A549 (cell line): ENCODE results near the gene ATAD1. TPM values are rescaled to one million over a fixed set of nuclear protein-coding genes. Genes with fewer than 3 reads are reported as not detected.
"Not testable (repeated sequence)": the region's sequence is repeated elsewhere in the genome, so short reads cannot be mapped to it uniquely, and the experiment has no call there.

Source experiments
- ATAC-seq, 2 experiments: fragments of 200-7000 bp in 1 of 2; fragments of >200 bp in 1 of 2; cut with Nextera tagmentation in 1 of 2; cut with Tn5 transposase in 1 of 2; 3 replicates each; pipeline versions ENCODE4 v1.8.0 to v1.9.1; 2018 to 2020; ENCODE audit warnings: mild to moderate bottlenecking in 1 of 2, moderate library complexity in 1 of 2
- CTCF ChIA-PET: fragments of 300-600 bp; sonication (Branson Sonifier 250); formaldehyde crosslinking; extraction: SDS; loops from one replicate; lab custom pipeline; 2021; ENCODE audit warnings: antibody characterized with exemption, inconsistent platforms; lab: Yijun Ruan, JAX
- POLR2A ChIA-PET: fragments of 350-600 bp; formaldehyde crosslinking; extraction: SDS; loops from one replicate; lab custom pipeline; 2021; ENCODE audit warnings: antibody characterized with exemption, inconsistent platforms; lab: Yijun Ruan, JAX
- DNase-seq, 2 experiments: peaks; one replicate each; pipeline versions ENCODE4 v3.0.0 to v3.0.0-alpha.2; 2011 to 2016; ENCODE audit warnings: low read depth in 1 of 2, low spot score in 1 of 2
- FAIRE-seq: peaks from 2 replicates; lab custom pipeline; 2011; peaks lifted over from hg19 to GRCh38; lab: Jason Lieb, UNC
- H3K27ac ChIP-seq, 2 experiments: fragments of >200 bp; sonication (Bioruptor Twin); formaldehyde crosslinking; 3 replicates each; pipeline ENCODE4 v1.5.1; 2016 to 2017
- H3K4me1 ChIP-seq: fragments of >200 bp; sonication (Bioruptor Twin); formaldehyde crosslinking; 3 replicates; pipeline ENCODE4 v1.6.1; 2016
- H3K4me2 ChIP-seq: fragments of >200 bp; sonication (Bioruptor Twin); formaldehyde crosslinking; 3 replicates; pipeline ENCODE4 v1.6.1; 2016
- H3K4me3 ChIP-seq: fragments of >200 bp; sonication (Bioruptor Twin); formaldehyde crosslinking; 3 replicates; pipeline ENCODE4 v1.5.1; 2016
- H3K9me3 ChIP-seq: fragments of >200 bp; sonication (Bioruptor Twin); formaldehyde crosslinking; 3 replicates; pipeline ENCODE4 v1.6.1; 2016
- BCL3 ChIP-seq: fragments of >200 bp; sonication (Bioruptor Twin); formaldehyde crosslinking; IDR thresholded peaks from 3 replicates; pipeline ENCODE4 v1.6.1; 2016
- CBX8 ChIP-seq: fragments of 200-600 bp; sonication (generic); IDR thresholded peaks from 2 replicates; pipeline ENCODE4 v1.6.1; 2016
- CEBPB ChIP-seq, 2 experiments: fragments of >200 bp in 1 of 2; sonication (Bioruptor Twin) in 1 of 2; formaldehyde crosslinking in 1 of 2; IDR thresholded peaks; 2 replicates each; pipeline ENCODE4 v1.6.1; 2012 to 2016
- CHD4 ChIP-seq: fragments of 200-600 bp; sonication (generic); IDR thresholded peaks from 2 replicates; pipeline ENCODE4 v1.6.1; 2016; ENCODE audit warnings: antibody characterized with exemption, mild to moderate bottlenecking, borderline replicate concordance
- EHF ChIP-seq: fragments of 250-450 bp; sonication (Bioruptor Pico); IDR thresholded peaks from 2 replicates; pipeline ENCODE4 v1.5.0; 2020; ENCODE audit warnings: mild to moderate bottlenecking
- EP300 ChIP-seq, 2 experiments: fragments of >200 bp; sonication (Bioruptor Twin); formaldehyde crosslinking; IDR thresholded peaks; 2 replicates in 1 of 2; 3 replicates in 1 of 2; pipeline ENCODE4 v1.6.1; 2016 to 2017
- FOSB ChIP-seq: fragments of 250-450 bp; sonication (Bioruptor Pico); IDR thresholded peaks from 2 replicates; pipeline ENCODE4 v1.5.0; 2020; ENCODE audit warnings: mild to moderate bottlenecking, moderate library complexity
- FOSL2 ChIP-seq, 2 experiments: fragments of 450-650 bp in 1 of 2; fragments of >200 bp in 1 of 2; sonication (Bioruptor Twin) in 1 of 2; formaldehyde crosslinking; IDR thresholded peaks; 2 replicates each; pipeline versions ENCODE4 v1.5.0 to v1.6.1; 2016 to 2020; ENCODE audit warnings: mild to moderate bottlenecking in 1 of 2, moderate library complexity in 1 of 2
- GATA3 ChIP-seq: IDR thresholded peaks from 2 replicates; pipeline ENCODE4 v1.6.1; 2012; ENCODE audit warnings: borderline replicate concordance
- HEYL ChIP-seq: fragments of 250-450 bp; sonication (Bioruptor Pico); IDR thresholded peaks from 2 replicates; pipeline ENCODE4 v1.8.0; 2021; ENCODE audit warnings: mild to moderate bottlenecking, moderate library complexity
- HOXB5 ChIP-seq: fragments of 250-450 bp; sonication (Bioruptor Pico); IDR thresholded peaks from 2 replicates; pipeline ENCODE4 v1.5.0; 2020; ENCODE audit warnings: mild to moderate bottlenecking, moderate library complexity
- JUN ChIP-seq, 2 experiments: fragments of >200 bp; sonication (Bioruptor Twin); formaldehyde crosslinking; IDR thresholded peaks; 2 replicates in 1 of 2; 3 replicates in 1 of 2; pipeline ENCODE4 v1.6.1; 2016 to 2017
- JUNB ChIP-seq: fragments of >200 bp; sonication (Bioruptor Twin); formaldehyde crosslinking; IDR thresholded peaks from 2 replicates; pipeline ENCODE4 v1.6.1; 2016
- MAFK ChIP-seq: fragments of 450-650 bp; IDR thresholded peaks from 2 replicates; pipeline ENCODE4 v1.6.1; 2014; ENCODE audit not compliant: partially characterized antibody
- MAX ChIP-seq: IDR thresholded peaks from 2 replicates; pipeline ENCODE4 v1.6.1; 2012
- MYC ChIP-seq: IDR thresholded peaks from 2 replicates; pipeline ENCODE4 v1.6.1; 2012; ENCODE audit warnings: mild to moderate bottlenecking, inconsistent platforms, low read length, improper control_type of control experiment, borderline replicate concordance
- POLR2AphosphoS2 ChIP-seq: conservative IDR thresholded peaks from 2 replicates; pipeline ENCODE4 v1.6.1; 2012; ENCODE audit warnings: low read length, improper control_type of control experiment, inconsistent platforms
- RAD21 ChIP-seq, 2 experiments: fragments of >200 bp in 1 of 2; sonication (Bioruptor Twin) in 1 of 2; formaldehyde crosslinking in 1 of 2; IDR thresholded peaks in 1 of 2; conservative IDR thresholded peaks in 1 of 2; 2 replicates in 1 of 2; 3 replicates in 1 of 2; pipeline ENCODE4 v1.6.1; 2012 to 2018; ENCODE audit warnings: inconsistent platforms in 1 of 2
- RNF2 ChIP-seq: fragments of 200-600 bp; sonication (generic); IDR thresholded peaks from 2 replicates; pipeline ENCODE4 v1.6.1; 2016; ENCODE audit warnings: low read depth, mild to moderate bottlenecking, antibody characterized with exemption, moderate library complexity, borderline replicate concordance
- ZSCAN20 ChIP-seq: fragments of 250-450 bp; sonication (Bioruptor Pico); IDR thresholded peaks from 2 replicates; pipeline ENCODE4 v1.8.0; 2022; ENCODE audit warnings: mild to moderate bottlenecking, moderate library complexity
- WGBS: methylation state at CpG from one replicate; pipeline ENCODE4 v1.1.6; 2017; ENCODE audit errors: missing lambda C conversion rate; 5-methylcytosine and 5-hydroxymethylcytosine counted together
- polyA plus RNA-seq, 4 experiments: library from polyadenylated mRNA; depleted of rRNA in 3 of 4; stranded (reverse); fragments of >200 nt; fragmentation: RNase III in 1 of 4; extraction: RNeasy Plus Mini Kit Qiagen cat#74134 plus additional on column Dnase treatment in 1 of 4; gene quantifications; 2 replicates in 3 of 4; 3 replicates in 1 of 4; pipeline ENCODE4 v1.2.3, GENCODE V29; 2011 to 2017
- TF ChIP-seq, protein P1 (sequence below): IDR thresholded peaks from 2 replicates; pipeline ENCODE4 v1.6.1; 2012; ENCODE audit warnings: low read depth, borderline replicate concordance
- TF ChIP-seq, protein P2 (sequence below): fragments of 250-450 bp; sonication (Bioruptor Pico); IDR thresholded peaks from 2 replicates; pipeline ENCODE4 v1.5.0; 2021; ENCODE audit warnings: mild to moderate bottlenecking, moderate library complexity, borderline replicate concordance
- TF ChIP-seq, protein P3 (sequence below): fragments of >200 bp; sonication (Bioruptor Twin); formaldehyde crosslinking; IDR thresholded peaks from 2 replicates; pipeline ENCODE4 v1.6.1; 2016

Gene ATAD1
- polyA plus RNA-seq, 2 of the 4 experiments (the other 2 are of a cell fraction) = 32.3 to 94.8 TPM

DNA sequence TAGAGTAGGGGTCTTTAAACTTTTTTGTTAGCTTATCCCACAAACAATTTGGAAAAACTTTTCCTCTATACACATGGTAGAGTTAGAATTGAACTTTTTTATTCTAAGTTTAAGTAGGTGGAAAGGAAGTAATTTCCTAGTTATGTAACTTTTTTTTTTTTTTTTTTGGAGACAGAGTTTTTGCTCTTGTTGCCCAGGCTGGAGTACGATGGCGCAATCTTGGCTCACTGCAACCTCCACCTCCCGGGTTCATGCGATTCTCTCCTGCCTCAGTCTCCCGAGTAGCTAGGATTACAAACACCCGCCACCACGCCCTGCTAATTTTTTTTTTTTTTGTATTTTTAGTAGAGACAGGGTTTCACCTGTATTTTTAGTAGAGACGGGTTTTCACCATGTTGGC lies 28.7 kb upstream of the ATAD1 start:
- H3K4me2 ChIP-seq = peak overlapping the region; percentile 72; the same call in 2 of the 3 replicates
- DNase-seq, H3K9me3 ChIP-seq, FAIRE-seq, ATAC-seq, H3K4me3 ChIP-seq: not testable (repeated sequence)
- POLR2A ChIA-PET = interaction anchor here (2.0 to 2.3 kb wide), 2 partner anchors 16 to 28 kb away, joined by 24 to 34 read pairs; partner anchors contain the start of genes ATAD1, KLLN and PTEN
- peaks cover 70% of the 10 kb centered on the region for H3K4me1 ChIP-seq
- CTCF ChIA-PET = interaction anchor here (0.6 to 2.1 kb wide), 8 partner anchors 8 to 543 kb away, joined by 3 to 10 read pairs (median 4); partner anchors contain the start of gene ATAD1
- 94% methylated on average over 8 of the region's 8 CpGs for WGBS
- TF ChIP-seq HEYL (CRISPR knock-in tag) = 0 out of 2 replicates have a peak, but pooled peaks have one; percentile 25
- peak in 1 of 2 experiments; percentile 54; a peak in 1 of 4 replicates for TF ChIP-seq CEBPB (IDR thresholded peaks at IDR 0.05)
- H3K27ac ChIP-seq = peak overlapping the region; percentile 38 to 68; a peak in 3 of 6 replicates

DNA sequence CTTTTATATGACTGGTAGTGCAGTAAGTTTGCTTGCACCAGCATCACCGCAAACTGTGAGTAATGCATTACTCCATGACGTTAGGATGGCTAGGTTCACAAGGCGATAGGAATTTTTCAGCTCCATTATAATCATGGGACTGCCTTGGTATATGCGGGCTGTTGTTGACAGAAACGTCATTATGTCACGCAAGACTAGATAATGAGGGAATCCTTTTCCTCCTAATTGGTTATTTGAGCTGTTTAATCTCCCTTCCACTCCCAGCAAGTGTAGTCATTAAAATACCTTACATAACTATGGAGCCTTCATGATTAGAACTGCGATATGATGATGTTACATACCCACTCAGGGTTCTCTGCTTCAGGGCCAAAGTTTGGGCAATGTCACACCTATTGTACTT lies 28.0 kb upstream of the ATAD1 start:
- FAIRE-seq (peak; percentile 90), ATAC-seq (peak; percentile 78 to 80), DNase-seq (peak; percentile 48 to 94)
- H3K9me3 ChIP-seq = no peaks in the 10 kb centered on the region
- H3K4me1 ChIP-seq = peaks cover 76% of the 10 kb centered on the region
- CTCF ChIA-PET = interaction anchor here (0.6 to 2.1 kb wide), 8 partner anchors 9 to 544 kb away, joined by 3 to 10 read pairs (median 5); partner anchors contain the start of gene ATAD1
- peak overlapping the region; percentile 72 for H3K4me2 ChIP-seq
- 0 out of 3 replicates have a peak overlapping the region, but pooled peaks have one; percentile 2 for H3K4me3 ChIP-seq
- 0% methylated on average over 7 of the region's 7 CpGs for WGBS
- peak; percentile 59; the same call in 1 of the 2 replicates for TF ChIP-seq MAX
- no peak for TF ChIP-seq POLR2AphosphoS2
- TF ChIP-seq BCL3 = no peak
- TF ChIP-seq MAFK = peak; percentile 25
- peak; percentile 82; the same call in 1 of the 2 replicates for TF ChIP-seq HOXB5 (CRISPR knock-in tag)
- no peak for TF ChIP-seq RNF2
- TF ChIP-seq MYC = no peak
- no peak for TF ChIP-seq RAD21 (conservative IDR thresholded peaks at IDR 0.05 in 1 of 2, IDR thresholded peaks at IDR 0.05 in 1 of 2)
- TF ChIP-seq JUN (IDR thresholded peaks at IDR 0.05) = 0 out of 5 replicates have a peak, but pooled peaks of 1 of the 2 experiments have one; percentile 34
- TF ChIP-seq, protein P1, sequence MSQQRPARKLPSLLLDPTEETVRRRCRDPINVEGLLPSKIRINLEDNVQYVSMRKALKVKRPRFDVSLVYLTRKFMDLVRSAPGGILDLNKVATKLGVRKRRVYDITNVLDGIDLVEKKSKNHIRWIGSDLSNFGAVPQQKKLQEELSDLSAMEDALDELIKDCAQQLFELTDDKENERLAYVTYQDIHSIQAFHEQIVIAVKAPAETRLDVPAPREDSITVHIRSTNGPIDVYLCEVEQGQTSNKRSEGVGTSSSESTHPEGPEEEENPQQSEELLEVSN = no peak
- TF ChIP-seq FOSL2 (IDR thresholded peaks at IDR 0.05) = no peak
- TF ChIP-seq FOSL2 (CRISPR knock-in tag; IDR thresholded peaks at IDR 0.05) = peak; percentile 94
- TF ChIP-seq, protein P2, sequence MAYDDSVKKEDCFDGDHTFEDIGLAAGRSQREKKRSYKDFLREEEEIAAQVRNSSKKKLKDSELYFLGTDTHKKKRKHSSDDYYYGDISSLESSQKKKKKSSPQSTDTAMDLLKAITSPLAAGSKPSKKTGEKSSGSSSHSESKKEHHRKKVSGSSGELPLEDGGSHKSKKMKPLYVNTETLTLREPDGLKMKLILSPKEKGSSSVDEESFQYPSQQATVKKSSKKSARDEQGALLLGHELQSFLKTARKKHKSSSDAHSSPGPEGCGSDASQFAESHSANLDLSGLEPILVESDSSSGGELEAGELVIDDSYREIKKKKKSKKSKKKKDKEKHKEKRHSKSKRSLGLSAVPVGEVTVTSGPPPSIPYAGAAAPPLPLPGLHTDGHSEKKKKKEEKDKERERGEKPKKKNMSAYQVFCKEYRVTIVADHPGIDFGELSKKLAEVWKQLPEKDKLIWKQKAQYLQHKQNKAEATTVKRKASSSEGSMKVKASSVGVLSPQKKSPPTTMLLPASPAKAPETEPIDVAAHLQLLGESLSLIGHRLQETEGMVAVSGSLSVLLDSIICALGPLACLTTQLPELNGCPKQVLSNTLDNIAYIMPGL (CRISPR knock-in tag) = no peak
- TF ChIP-seq EHF = peak; percentile 22; the same call in 1 of the 2 replicates
- TF ChIP-seq GATA3 = peak; percentile 95
- TF ChIP-seq FOSB (CRISPR knock-in tag) = peak; percentile 37; the same call in 1 of the 2 replicates
- peak; percentile 44 for TF ChIP-seq JUNB
- peak in 1 of 2 experiments; percentile 69; a peak in 2 of 5 replicates for TF ChIP-seq EP300 (IDR thresholded peaks at IDR 0.05)
- TF ChIP-seq CBX8 = no peak
- no peak for TF ChIP-seq CHD4
- TF ChIP-seq, protein P3, sequence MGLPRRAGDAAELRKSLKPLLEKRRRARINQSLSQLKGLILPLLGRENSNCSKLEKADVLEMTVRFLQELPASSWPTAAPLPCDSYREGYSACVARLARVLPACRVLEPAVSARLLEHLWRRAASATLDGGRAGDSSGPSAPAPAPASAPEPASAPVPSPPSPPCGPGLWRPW = no peak
- peak; percentile 48; the same call in 1 of the 2 replicates for TF ChIP-seq ZSCAN20 (CRISPR knock-in tag)
- peak in 1 of 2 experiments; percentile 65; a peak in 1 of 4 replicates for TF ChIP-seq CEBPB (IDR thresholded peaks at IDR 0.05)
- H3K27ac ChIP-seq = peak overlapping the region; percentile 68 to 82
- POLR2A ChIA-PET = interaction anchor here (1.0 to 2.3 kb wide), 4 partner anchors 17 to 543 kb away, joined by 3 to 34 read pairs (median 14); partner anchors contain the start of genes ATAD1, KLLN and PTEN
